PC-3 (cell line): Measurements from ENCODE around the gene CERS2. TPM values are rescaled to one million over a fixed set of nuclear protein-coding genes. Genes with fewer than 3 reads are reported as not detected.
A peak's percentile ranks its signal among the peaks of the same experiment; 100 is the strongest.

Experiments used
- ATAC-seq: fragments of 200-7000 bp; cut with Tn5 transposase; 2 replicates; pipeline ENCODE4 v1.9.1; 2020; ENCODE audit warnings: mild to moderate bottlenecking, moderate library complexity
- BruUV-seq: library from RNA; stranded (reverse); fragments of 400-500 nt; replicated peaks from 2 replicates; lab custom pipeline; 2021; lab: Mats Ljungman, UMichigan
- CTCF ChIA-PET: fragments of 300-600 bp; sonication (Branson Sonifier 250); formaldehyde crosslinking; loops from one replicate; lab custom pipeline; 2022; ENCODE audit warnings: antibody characterized with exemption; lab: Charles Lee
- POLR2A ChIA-PET: fragments of 300-600 bp; sonication (Branson Sonifier 250); formaldehyde crosslinking; loops from one replicate; lab custom pipeline; 2022; ENCODE audit warnings: antibody characterized with exemption; ENCODE audit not compliant: unreplicated experiment; lab: Charles Lee
- DNase-seq: peaks from one replicate; pipeline ENCODE4 v3.0.0-alpha.2; 2015
- H2AFZ ChIP-seq: fragments of 300-600 bp; sonication (generic); 2 replicates; pipeline ENCODE4 v1.6.0; 2016; ENCODE audit warnings: antibody characterized with exemption, low read length
- H3F3A ChIP-seq: fragments of 300-600 bp; sonication (generic); one replicate; pipeline ENCODE4 v1.6.0; 2017; ENCODE audit warnings: antibody characterized with exemption, low read length, control low read depth, mild to moderate bottlenecking; ENCODE audit not compliant: unreplicated experiment
- H3K27ac ChIP-seq: fragments of 300-600 bp; sonication (generic); 2 replicates; pipeline ENCODE4 v1.5.1; 2016; ENCODE audit warnings: mild to moderate bottlenecking, low read length
- H3K27me3 ChIP-seq: fragments of 300-600 bp; sonication (generic); 2 replicates; pipeline ENCODE4 v1.6.1; 2016; ENCODE audit warnings: low read length, mixed read lengths
- H3K36me3 ChIP-seq: fragments of 300-600 bp; sonication (generic); 2 replicates; pipeline ENCODE4 v1.6.1; 2016; ENCODE audit warnings: low read depth, mixed run types, low read length, mixed read lengths
- H3K4me1 ChIP-seq: fragments of 300-600 bp; sonication (generic); 2 replicates; pipeline ENCODE4 v1.5.1; 2016; ENCODE audit warnings: low read length; ENCODE audit not compliant: insufficient read depth
- H3K4me2 ChIP-seq: fragments of 300-600 bp; sonication (generic); 2 replicates; pipeline ENCODE4 v1.6.0; 2016; ENCODE audit warnings: low read length
- H3K4me3 ChIP-seq: fragments of 300-600 bp; sonication (generic); 2 replicates; pipeline ENCODE4 v1.5.1; 2016; ENCODE audit warnings: mild to moderate bottlenecking, low read length, mixed read lengths
- H3K79me2 ChIP-seq: fragments of 300-600 bp; sonication (generic); 2 replicates; pipeline ENCODE4 v1.6.1; 2017; ENCODE audit warnings: low read length, mixed read lengths
- H3K9ac ChIP-seq: fragments of 300-600 bp; sonication (generic); 2 replicates; pipeline ENCODE4 v1.6.0; 2016; ENCODE audit warnings: mild to moderate bottlenecking, low read length
- H3K9me2 ChIP-seq: fragments of 300-600 bp; sonication (generic); replicated peaks from 2 replicates; pipeline ENCODE4 v1.6.1; 2016; ENCODE audit warnings: mixed run types, low read length, mixed read lengths
- H3K9me3 ChIP-seq: fragments of 300-600 bp; sonication (generic); 2 replicates; pipeline ENCODE4 v1.6.1; 2016; ENCODE audit warnings: low read length, mixed read lengths
- H4K20me1 ChIP-seq: fragments of 300-600 bp; sonication (generic); 2 replicates; pipeline ENCODE4 v1.6.1; 2016; ENCODE audit warnings: low read length, mixed read lengths
- EZH2 ChIP-seq: fragments of 300-600 bp; sonication (generic); IDR thresholded peaks from one replicate; pipeline ENCODE4 v1.6.1; 2017; ENCODE audit warnings: antibody characterized with exemption, mild to moderate bottlenecking, low read length; ENCODE audit not compliant: unreplicated experiment
- EZH2phosphoT487 ChIP-seq: fragments of 300-600 bp; sonication (generic); IDR thresholded peaks from 2 replicates; pipeline ENCODE4 v1.6.1; 2018; ENCODE audit warnings: mild to moderate bottlenecking, antibody characterized with exemption, low read length, borderline replicate concordance
- intact Hi-C: fragments of 100-400 bp; cut with micrococcal nuclease; formaldehyde crosslinking; loops from 2 replicates; pipeline ENCODE4 v1.9.0; 2023
- total RNA-seq: library from RNA; depleted of rRNA; stranded (reverse); fragments of >200 nt; gene quantifications from 2 replicates; pipeline ENCODE4 v1.2.3, GENCODE V29; 2014
- TF ChIP-seq, protein P1 (sequence below): fragments of 300-600 bp; sonication (generic); conservative IDR thresholded peaks from 2 replicates; pipeline ENCODE4 v1.5.1; 2017; ENCODE audit warnings: antibody characterized with exemption, low read depth, mild to moderate bottlenecking, low read length

Gene CERS2
- total RNA-seq, 1 experiment from 2014 or later: 176 TPM

DNA sequence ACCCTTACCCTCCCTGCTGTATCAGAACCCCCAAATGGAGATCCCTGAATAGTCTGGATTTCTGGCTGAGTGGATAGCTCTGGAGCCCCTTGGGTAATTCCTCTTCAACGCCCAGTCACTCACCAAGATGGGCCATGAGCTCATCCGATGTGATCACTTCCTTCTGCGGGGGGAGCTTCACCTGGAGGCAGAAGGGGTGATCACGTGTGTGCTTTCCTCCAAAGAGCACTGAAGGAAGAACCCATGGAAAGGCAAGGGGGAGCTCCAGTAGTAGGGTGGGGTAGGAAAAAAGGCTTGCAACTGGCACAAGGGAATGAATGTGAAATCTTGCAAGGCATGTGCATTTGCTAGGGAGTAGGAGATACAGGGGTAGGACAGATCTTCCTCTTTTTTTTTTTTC lies 27.0 kb upstream of the CERS2 start:
- CTCF ChIA-PET: no interaction called here
- POLR2A ChIA-PET: interaction anchor here (0.6 kb wide), 1 partner anchor 12 kb away, joined by 4 read pairs; no protein-coding TSS in a partner anchor
- H2AFZ ChIP-seq: no peak overlapping the region
- no peaks in the 10 kb centered on the region for H3K27me3 ChIP-seq
- ATAC-seq (no peak), DNase-seq (peak; percentile 37)
- TF ChIP-seq, protein P1, sequence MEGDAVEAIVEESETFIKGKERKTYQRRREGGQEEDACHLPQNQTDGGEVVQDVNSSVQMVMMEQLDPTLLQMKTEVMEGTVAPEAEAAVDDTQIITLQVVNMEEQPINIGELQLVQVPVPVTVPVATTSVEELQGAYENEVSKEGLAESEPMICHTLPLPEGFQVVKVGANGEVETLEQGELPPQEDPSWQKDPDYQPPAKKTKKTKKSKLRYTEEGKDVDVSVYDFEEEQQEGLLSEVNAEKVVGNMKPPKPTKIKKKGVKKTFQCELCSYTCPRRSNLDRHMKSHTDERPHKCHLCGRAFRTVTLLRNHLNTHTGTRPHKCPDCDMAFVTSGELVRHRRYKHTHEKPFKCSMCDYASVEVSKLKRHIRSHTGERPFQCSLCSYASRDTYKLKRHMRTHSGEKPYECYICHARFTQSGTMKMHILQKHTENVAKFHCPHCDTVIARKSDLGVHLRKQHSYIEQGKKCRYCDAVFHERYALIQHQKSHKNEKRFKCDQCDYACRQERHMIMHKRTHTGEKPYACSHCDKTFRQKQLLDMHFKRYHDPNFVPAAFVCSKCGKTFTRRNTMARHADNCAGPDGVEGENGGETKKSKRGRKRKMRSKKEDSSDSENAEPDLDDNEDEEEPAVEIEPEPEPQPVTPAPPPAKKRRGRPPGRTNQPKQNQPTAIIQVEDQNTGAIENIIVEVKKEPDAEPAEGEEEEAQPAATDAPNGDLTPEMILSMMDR: no peak
- no peak for TF ChIP-seq EZH2
- no peak for TF ChIP-seq EZH2phosphoT487
- no peaks in the 10 kb centered on the region for H3F3A ChIP-seq
- BruUV-seq: no TSS peak
- no peak overlapping the region for H3K9ac ChIP-seq
- intact Hi-C loops: loop anchor here (10.0 kb wide), 1 partner anchor 377 kb away; the partner anchor contains the start of gene ENSA
- H3K9me2 ChIP-seq: no peaks in the 10 kb centered on the region
- no peaks in the 10 kb centered on the region for H4K20me1 ChIP-seq
- H3K36me3 ChIP-seq: no peaks in the 10 kb centered on the region
- H3K4me3 ChIP-seq: no peak overlapping the region
- H3K27ac ChIP-seq: no peak overlapping the region
- no peak overlapping the region for H3K4me2 ChIP-seq
- H3K79me2 ChIP-seq: no peaks in the 10 kb centered on the region
- H3K9me3 ChIP-seq: no peaks in the 10 kb centered on the region
- peaks cover 32% of the 10 kb centered on the region for H3K4me1 ChIP-seq

- no TSS peak for BruUV-seq
- H3K36me3 ChIP-seq: no peaks in the 10 kb centered on the region
- H3K27ac ChIP-seq: no peak overlapping the region
- no peak overlapping the region for H3K9ac ChIP-seq
- H3K27me3 ChIP-seq: no peaks in the 10 kb centered on the region
- H2AFZ ChIP-seq: no peak overlapping the region
- H4K20me1 ChIP-seq: no peaks in the 10 kb centered on the region
- no peak overlapping the region for H3K4me2 ChIP-seq
- no peaks in the 10 kb centered on the region for H3K9me2 ChIP-seq
- H3K4me1 ChIP-seq: peaks cover 22% of the 10 kb centered on the region
- no peaks in the 10 kb centered on the region for H3F3A ChIP-seq
- H3K9me3 ChIP-seq: no peaks in the 10 kb centered on the region
- intact Hi-C loops: loop anchor here (10.0 kb wide), 1 partner anchor 376 kb away; the partner anchor contains the start of gene ENSA
- CTCF ChIA-PET: interaction anchor here (0.6 kb wide), 1 partner anchor 99 kb away, joined by 3 read pairs; no protein-coding TSS in a partner anchor
- no peak overlapping the region for H3K4me3 ChIP-seq
- POLR2A ChIA-PET: no interaction called here
- DNase-seq: no peak
- no peaks in the 10 kb centered on the region for H3K79me2 ChIP-seq
- TF ChIP-seq EZH2 (no peak), EZH2phosphoT487 (no peak)
- TF ChIP-seq, protein P1: no peak
- ATAC-seq: no peak
Observed at GRCh38 chr1:151000408-151000807, 25.8 kb upstream of the CERS2 start.

GRCh38 chr1:150999926-151000325 lies 25.3 kb upstream of the CERS2 start:
- POLR2A ChIA-PET: no interaction called here
- H3K27ac ChIP-seq: no peak overlapping the region

More at GRCh38 chr1:150999926-151000325, 25.3 kb upstream of the CERS2 start:
- H3K9me3 ChIP-seq: no peaks in the 10 kb centered on the region
- no peaks in the 10 kb centered on the region for H4K20me1 ChIP-seq
- H3K4me2 ChIP-seq: peak overlapping the region; percentile 43; the same call in 1 of the 2 replicates
- no TSS peak for BruUV-seq
- CTCF ChIA-PET: interaction anchor here (0.6 kb wide), 1 partner anchor 100 kb away, joined by 3 read pairs; no protein-coding TSS in a partner anchor
- intact Hi-C loops: loop anchor here (10.0 kb wide), 2 partner anchors 375 to 435 kb away; partner anchors contain the start of gene ENSA
- TF ChIP-seq EZH2 (no peak), EZH2phosphoT487 (no peak)
- TF ChIP-seq, protein P1: no peak
- ATAC-seq: no peak
- H2AFZ ChIP-seq: peak overlapping the region; percentile 69; the same call in 1 of the 2 replicates
- H3F3A ChIP-seq: no peaks in the 10 kb centered on the region
- no peak for DNase-seq
- no peak overlapping the region for H3K9ac ChIP-seq
- H3K36me3 ChIP-seq: no peaks in the 10 kb centered on the region
- H3K9me2 ChIP-seq: no peaks in the 10 kb centered on the region
- H3K79me2 ChIP-seq: no peaks in the 10 kb centered on the region
- no peaks in the 10 kb centered on the region for H3K27me3 ChIP-seq
- H3K4me3 ChIP-seq: no peak overlapping the region
- H3K4me1 ChIP-seq: peaks cover 22% of the 10 kb centered on the region
